Panc1 (cell line): ENCODE measurements around the gene ASXL3. TPM values are rescaled to one million over a fixed set of nuclear protein-coding genes. Genes with fewer than 3 reads are reported as not detected.

Experiments used
- ATAC-seq: fragments of 200-7000 bp; cut with Tn5 transposase; 2 replicates; pipeline ENCODE4 v1.9.1; 2020; ENCODE audit warnings: mild to moderate bottlenecking, moderate library complexity
- BruUV-seq: library from RNA; stranded (reverse); fragments of 400-500 nt; replicated peaks from 2 replicates; lab custom pipeline; 2021; lab: Mats Ljungman, UMichigan
- CTCF ChIA-PET: fragments of 300-600 bp; sonication (Branson Sonifier 250); formaldehyde crosslinking; loops from one replicate; lab custom pipeline; 2022; ENCODE audit warnings: antibody characterized with exemption; lab: Charles Lee
- POLR2A ChIA-PET: fragments of 300-600 bp; sonication (Branson Sonifier 250); formaldehyde crosslinking; loops from one replicate; lab custom pipeline; 2022; ENCODE audit warnings: antibody characterized with exemption; lab: Charles Lee
- DNase-seq: peaks from one replicate; pipeline ENCODE4 v3.0.0-alpha.2; 2010; ENCODE audit warnings: low read depth, low spot score
- H3K27ac ChIP-seq: 2 replicates; pipeline ENCODE4 v1.5.1; 2011; ENCODE audit warnings: mild to moderate bottlenecking, low read length, inconsistent platforms
- H3K27me3 ChIP-seq: fragments of 200-500 bp; sonication (Bioruptor generic); 2 replicates; pipeline ENCODE4 v1.6.0; 2014; ENCODE audit warnings: low read length, inconsistent platforms; ENCODE audit not compliant: control insufficient read depth, insufficient read depth
- H3K36me3 ChIP-seq: fragments of 200-500 bp; sonication (Bioruptor generic); 2 replicates; pipeline ENCODE4 v1.5.1; 2014; ENCODE audit warnings: inconsistent platforms, mild to moderate bottlenecking, low read length, moderate library complexity; ENCODE audit not compliant: control insufficient read depth, insufficient read depth
- H3K4me1 ChIP-seq: 2 replicates; pipeline ENCODE4 v1.5.1; 2011; ENCODE audit warnings: inconsistent platforms, mild to moderate bottlenecking, low read length, moderate library complexity; ENCODE audit not compliant: control insufficient read depth, insufficient read depth
- H3K4me3 ChIP-seq, 2 experiments: 2 replicates each; pipeline ENCODE4 v1.5.1; 2011 to 2012; ENCODE audit warnings: low read depth in 2 of 2, low read length in 2 of 2, mild to moderate bottlenecking in 2 of 2, inconsistent platforms in 1 of 2, moderate library complexity in 1 of 2
- H3K9me3 ChIP-seq: fragments of 200-500 bp; sonication (Bioruptor generic); 2 replicates; pipeline ENCODE4 v1.5.1; 2014; ENCODE audit warnings: low read depth, mild to moderate bottlenecking, inconsistent platforms, low read length, moderate library complexity; ENCODE audit not compliant: control insufficient read depth, insufficient read depth
- CTCF ChIP-seq: fragments of 450-650 bp; IDR thresholded peaks from 2 replicates; pipeline ENCODE4 v1.5.1; 2017; ENCODE audit warnings: mild to moderate bottlenecking
- POLR2AphosphoS5 ChIP-seq: IDR thresholded peaks from 2 replicates; pipeline ENCODE4 v1.6.1; 2012; ENCODE audit warnings: mild to moderate bottlenecking, low read depth, low read length, moderate library complexity
- REST ChIP-seq, 2 experiments: IDR thresholded peaks; 2 replicates each; pipeline ENCODE4 v1.6.1; 2011 to 2012; ENCODE audit warnings: low read depth in 2 of 2, control low read depth in 1 of 2, low read length in 1 of 2, mild to moderate bottlenecking in 1 of 2, moderate library complexity in 1 of 2; ENCODE audit not compliant: insufficient read depth in 1 of 2
- SIN3A ChIP-seq: IDR thresholded peaks from 2 replicates; pipeline ENCODE4 v1.6.1; 2012; ENCODE audit warnings: low read depth, mild to moderate bottlenecking, low read length, moderate library complexity, borderline replicate concordance; ENCODE audit not compliant: insufficient read depth
- TCF7L2 ChIP-seq: IDR thresholded peaks from 2 replicates; pipeline ENCODE4 v1.6.1; 2011; ENCODE audit warnings: mild to moderate bottlenecking, low read depth, low read length, inconsistent platforms
- in situ Hi-C: cut with HindIII; loops from 2 replicates; pipeline ENCODE4 v1.10.0; 2016; ENCODE audit warnings: low sequenced_read_pairs, low pct_unique_long_range_greater_than_20kb
- intact Hi-C: fragments of 100-400 bp; cut with micrococcal nuclease; formaldehyde crosslinking; loops from one replicate; pipeline ENCODE4 v1.10.0; 2022; ENCODE audit not compliant: unreplicated experiment
- total RNA-seq: library from RNA; stranded (reverse); gene quantifications from one replicate; pipeline ENCODE4 v1.2.1, GENCODE V29; 2021; ENCODE audit not compliant: unreplicated experiment

ASXL3 gene
- total RNA-seq, 1 experiment from 2014 or later = 0.74 TPM

DNA sequence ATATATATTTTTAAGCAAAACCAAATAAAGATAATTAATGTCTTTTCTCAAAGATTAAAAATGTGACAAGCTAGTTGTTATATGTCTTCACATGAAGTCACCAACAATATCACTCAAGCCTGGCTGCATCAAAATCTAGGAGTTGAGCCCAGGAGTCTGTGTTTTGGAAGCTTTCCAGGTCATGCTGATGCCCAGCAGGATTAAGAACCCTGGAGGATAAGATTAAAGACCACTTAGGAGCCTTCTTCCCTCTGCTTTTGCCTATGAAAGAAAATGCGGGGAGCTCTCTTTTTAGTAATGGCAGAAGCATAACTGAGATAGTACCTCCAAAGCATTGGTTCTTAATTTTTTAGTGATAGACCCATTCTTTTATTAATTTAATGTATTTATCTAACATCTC is 157.4 kb downstream of the ASXL3 start:
- H3K36me3 ChIP-seq = no peaks in the 10 kb centered on the region

DNA sequence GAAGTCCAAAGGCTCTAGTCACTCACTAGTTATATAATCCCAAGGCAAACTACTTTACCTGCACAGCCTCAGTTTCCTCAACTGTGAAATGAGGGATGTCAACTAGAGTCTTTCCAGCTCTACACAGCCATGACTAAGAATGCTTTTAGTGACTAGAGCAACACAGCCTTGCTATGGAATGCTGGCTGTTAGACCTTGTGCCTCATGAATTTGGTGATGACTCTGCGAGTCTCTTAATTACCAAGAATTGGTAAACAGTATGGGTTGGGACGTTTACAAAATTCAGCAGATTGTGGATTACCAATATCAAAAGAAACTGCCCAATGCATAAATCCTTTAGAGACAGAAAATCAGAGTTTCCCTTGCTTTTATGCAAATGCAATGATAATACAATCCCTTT is 163.7 kb downstream of the ASXL3 start:
- intact Hi-C loops (no loop called here), in situ Hi-C loops (no loop called here)
- ATAC-seq = no peak
- H3K36me3 ChIP-seq = no peaks in the 10 kb centered on the region
- ChIA-PET CTCF (no interaction called here), POLR2A (no interaction called here)
- no peaks in the 10 kb centered on the region; the same call in 1 of the 2 replicates for H3K27me3 ChIP-seq
- H3K4me1 ChIP-seq = no peaks in the 10 kb centered on the region
- no peak for TF ChIP-seq CTCF
- TF ChIP-seq POLR2AphosphoS5 = no peak
- no peak for TF ChIP-seq SIN3A
- TF ChIP-seq TCF7L2 = no peak
- TF ChIP-seq REST (IDR thresholded peaks at IDR 0.05; ENCODE audit: insufficient read depth in 1 of 2, low read depth in 2 of 2, low read length in 1 of 2) = no peak
- no peak overlapping the region for H3K4me3 ChIP-seq
- no peak for DNase-seq
- no TSS peak for BruUV-seq
- no peak overlapping the region for H3K27ac ChIP-seq
- H3K9me3 ChIP-seq = no peaks in the 10 kb centered on the region

More for the DNA sequence above, 157.4 kb downstream of the ASXL3 start:
- ChIA-PET POLR2A (interaction anchor here (0.6 kb wide), 1 partner anchor 338 kb away, joined by 3 read pairs; no protein-coding TSS in a partner anchor), CTCF (no interaction called here)
- Histone ChIP-seq H3K27me3 (no peaks in the 10 kb centered on the region; the same call in 1 of the 2 replicates), H3K4me1 (no peaks in the 10 kb centered on the region), H3K4me3 (no peak overlapping the region), H3K9me3 (no peaks in the 10 kb centered on the region), H3K27ac (no peak overlapping the region)
- intact Hi-C loops (no loop called here), in situ Hi-C loops (no loop called here)
- ATAC-seq (no peak), DNase-seq (no peak)
- TF ChIP-seq POLR2AphosphoS5 = no peak
- TF ChIP-seq REST (IDR thresholded peaks at IDR 0.05; ENCODE audit: insufficient read depth in 1 of 2, low read depth in 2 of 2, low read length in 1 of 2) = no peak
- no peak for TF ChIP-seq CTCF
- TF ChIP-seq TCF7L2 = no peak
- TF ChIP-seq SIN3A = no peak
- BruUV-seq = no TSS peak
